GM12878 (cell line): Measurements from ENCODE around the gene PRR3. TPM values are rescaled to one million over a fixed set of nuclear protein-coding genes. Genes with fewer than 3 reads are reported as not detected.

Experiments
- ATAC-seq: fragments of 200-7000 bp; cut with Tn5 transposase; 3 replicates; pipeline ENCODE4 v1.9.1; 2020; ENCODE audit warnings: mild to moderate bottlenecking, moderate library complexity
- BruUV-seq: library from RNA; stranded (reverse); fragments of 400-500 nt; replicated peaks from 2 replicates; lab custom pipeline; 2021; lab: Mats Ljungman, UMichigan
- CTCF ChIA-PET: fragments of 300-600 bp; sonication (Branson Sonifier 250); formaldehyde crosslinking; extraction: SDS; loops from one replicate; lab custom pipeline; 2021; ENCODE audit warnings: inconsistent platforms; lab: Yijun Ruan, JAX
- POLR2A ChIA-PET: fragments of 350-600 bp; formaldehyde crosslinking; extraction: SDS; loops from one replicate; lab custom pipeline; 2021; ENCODE audit warnings: inconsistent platforms; lab: Charles Lee
- RAD21 ChIA-PET: fragments of 300-600 bp; sonication (Branson Sonifier 250); formaldehyde crosslinking; loops from one replicate; lab custom pipeline; 2023; ENCODE audit warnings: antibody characterized with exemption; ENCODE audit not compliant: unreplicated experiment; lab: Charles Lee
- SMC1A ChIA-PET: fragments of 300-600 bp; sonication (Branson Sonifier 250); formaldehyde crosslinking; loops from one replicate; lab custom pipeline; 2023; ENCODE audit not compliant: unreplicated experiment, uncharacterized antibody; lab: Charles Lee
- DNase-seq: peaks from one replicate; pipeline ENCODE4 v3.0.0-alpha.2; 2011; ENCODE audit warnings: low read depth, low spot score
- FAIRE-seq: peaks from 3 replicates; lab custom pipeline; 2011; peaks lifted over from hg19 to GRCh38; lab: Jason Lieb, UNC
- H2AFZ ChIP-seq: 2 replicates; pipeline ENCODE4 v1.6.0; 2011; ENCODE audit warnings: low read depth, low read length, control low read depth; ENCODE audit not compliant: control insufficient read depth
- H3K27ac ChIP-seq: 2 replicates; pipeline ENCODE4 v1.5.1; 2011; ENCODE audit warnings: control low read depth; ENCODE audit not compliant: control insufficient read depth, insufficient read depth
- H3K27me3 ChIP-seq, 2 experiments: replicated peaks in 1 of 2; 2 replicates each; pipeline versions ENCODE4 v1.6.0 to v1.6.1; 2011; ENCODE audit warnings: low read length in 1 of 2; ENCODE audit not compliant: control insufficient read depth in 2 of 2, insufficient read depth in 2 of 2
- H3K36me3 ChIP-seq, 2 experiments: 2 replicates each; pipeline ENCODE4 v1.5.1; 2011; ENCODE audit warnings: low read length in 1 of 2; ENCODE audit not compliant: control insufficient read depth in 2 of 2, insufficient read depth in 2 of 2
- H3K4me1 ChIP-seq: 2 replicates; pipeline ENCODE4 v1.6.1; 2011; ENCODE audit warnings: mild to moderate bottlenecking, low read length, moderate library complexity, mixed read lengths; ENCODE audit not compliant: control insufficient read depth, insufficient read depth
- H3K4me2 ChIP-seq: 2 replicates; pipeline ENCODE4 v1.6.0; 2011; ENCODE audit warnings: control low read depth; ENCODE audit not compliant: control insufficient read depth, insufficient read depth
- H3K4me3 ChIP-seq: fragments of 200-600 bp; sonication (generic); 2 replicates; pipeline ENCODE4 v1.5.1; 2016
- H3K79me2 ChIP-seq: 2 replicates; pipeline ENCODE4 v1.6.0; 2011; ENCODE audit warnings: low read length; ENCODE audit not compliant: control insufficient read depth, insufficient read depth
- H3K9ac ChIP-seq: 2 replicates; pipeline ENCODE4 v1.8.0; 2011; ENCODE audit warnings: low read length, control low read depth, mixed read lengths; ENCODE audit not compliant: control insufficient read depth, insufficient read depth
- H3K9me3 ChIP-seq: replicated peaks from 3 replicates; pipeline ENCODE4 v1.5.1; 2011; ENCODE audit warnings: mild to moderate bottlenecking, low read length; ENCODE audit not compliant: control insufficient read depth, insufficient read depth
- H4K20me1 ChIP-seq: 2 replicates; pipeline ENCODE4 v1.6.0; 2011; ENCODE audit not compliant: control insufficient read depth, insufficient read depth
- BACH1 ChIP-seq: fragments of 450-650 bp; IDR thresholded peaks from 2 replicates; pipeline ENCODE4 v1.6.1; 2017; ENCODE audit warnings: mild to moderate bottlenecking, borderline replicate concordance
- E4F1 ChIP-seq: fragments of 450-650 bp; IDR thresholded peaks from 2 replicates; pipeline ENCODE4 v1.6.1; 2018; ENCODE audit warnings: borderline replicate concordance, mild to moderate bottlenecking; ENCODE audit not compliant: partially characterized antibody
- ETV6 ChIP-seq, 2 experiments: fragments of 450-650 bp in 1 of 2; IDR thresholded peaks in 1 of 2; conservative IDR thresholded peaks in 1 of 2; 2 replicates each; pipeline ENCODE4 v1.6.1; 2014; ENCODE audit warnings: antibody characterized with exemption in 1 of 2, borderline replicate concordance in 1 of 2, low read depth in 1 of 2, mild to moderate bottlenecking in 1 of 2, moderate library complexity in 1 of 2
- IKZF2 ChIP-seq, 2 experiments: fragments of 450-650 bp; IDR thresholded peaks; 2 replicates each; pipeline ENCODE4 v1.6.1; 2017; ENCODE audit warnings: mild to moderate bottlenecking in 2 of 2, moderate library complexity in 2 of 2
- IRF4 ChIP-seq: IDR thresholded peaks from 2 replicates; pipeline ENCODE4 v1.6.1; 2011; ENCODE audit warnings: low read depth, low read length
- LARP7 ChIP-seq: fragments of 450-650 bp; IDR thresholded peaks from 2 replicates; pipeline ENCODE4 v1.6.1; 2017; ENCODE audit warnings: mild to moderate bottlenecking
- NR2F1 ChIP-seq: fragments of 450-650 bp; conservative IDR thresholded peaks from 2 replicates; pipeline ENCODE4 v1.6.1; 2017; ENCODE audit warnings: mild to moderate bottlenecking
- PKNOX1 ChIP-seq: fragments of 450-650 bp; IDR thresholded peaks from 2 replicates; pipeline ENCODE4 v1.6.1; 2016; ENCODE audit warnings: mild to moderate bottlenecking
- RBBP5 ChIP-seq: fragments of 200-600 bp; sonication (generic); conservative IDR thresholded peaks from 2 replicates; pipeline ENCODE4 v1.6.1; 2016
- SKIL ChIP-seq: fragments of 450-650 bp; IDR thresholded peaks from 2 replicates; pipeline ENCODE4 v1.6.1; 2017; ENCODE audit warnings: mild to moderate bottlenecking, low read depth, inconsistent platforms; ENCODE audit not compliant: poor library complexity, severe bottlenecking
- SREBF2 ChIP-seq: IDR thresholded peaks from 2 replicates; pipeline ENCODE4 v1.6.1; 2012; ENCODE audit warnings: mild to moderate bottlenecking, low read length
- TARDBP ChIP-seq: IDR thresholded peaks from 2 replicates; pipeline ENCODE4 v1.6.1; 2016; ENCODE audit warnings: borderline replicate concordance
- TCF3 ChIP-seq: IDR thresholded peaks from 2 replicates; pipeline ENCODE4 v1.6.1; 2012; ENCODE audit warnings: low read depth, mild to moderate bottlenecking, low read length, borderline replicate concordance; ENCODE audit not compliant: insufficient read depth
- ZBTB33 ChIP-seq: fragments of 450-650 bp; IDR thresholded peaks from 2 replicates; pipeline ENCODE4 v1.6.1; 2017; ENCODE audit warnings: mild to moderate bottlenecking
- WGBS: methylation state at CpG from one replicate; pipeline ENCODE4 v1.1.6; 2016; ENCODE audit warnings: low lambda C conversion rate; ENCODE audit not compliant: insufficient replicate concordance, insufficient coverage; ENCODE audit errors: missing lambda C conversion rate; 5-methylcytosine and 5-hydroxymethylcytosine counted together
- in situ Hi-C: fragments of 300-500 bp; cut with MboI; formaldehyde crosslinking; loops from 9 replicates; pipeline ENCODE4 v1.14.3; 2018; ENCODE audit warnings: mixed read lengths
- intact Hi-C: fragments of 100-400 bp; cut with micrococcal nuclease; formaldehyde crosslinking; loops from one replicate; pipeline ENCODE4 v1.14.2; 2022; ENCODE audit not compliant: unreplicated experiment
- polyA plus RNA-seq, 11 experiments: library from polyadenylated mRNA; depleted of rRNA in 4 of 11; unstranded in 6 of 11; stranded (reverse) in 5 of 11; fragments of >200 nt; fragmentation: Nextera tagmentation in 4 of 11; fragmentation: Illumina TruSeq in 1 of 11; extraction: Ambion mirVana in 4 of 11; extraction: Trizol in 1 of 11; gene quantifications; 1 replicate in 1 of 11; 2 replicates in 10 of 11; pipeline versions ENCODE4 v1.2.1 to v1.2.3, GENCODE V29; 2011 to 2016; ENCODE audit warnings: inconsistent platforms in 2 of 11, missing spikeins in 2 of 11, low read depth in 1 of 11
- total RNA-seq, 4 experiments: library from RNA; depleted of rRNA in 3 of 4; stranded (reverse); fragments of >200 nt in 3 of 4; fragmentation: Illumina TruSeq in 1 of 4; extraction: Trizol in 1 of 4; gene quantifications; 2 replicates each; pipeline versions ENCODE4 v1.2.1 to v1.2.3, GENCODE V29; 2013 to 2021

Gene PRR3
- total and polyA plus RNA-seq, 10 of the 15 experiments (the other 5 are each of a cell fraction or from before 2014, with no cell fraction given): 14.0 to 38.2 (median 20.5) TPM

- no peak overlapping the region for H3K4me3 ChIP-seq
- 98% methylated on average over 3 of the region's 3 CpGs for WGBS
- SMC1A ChIA-PET: no interaction called here
- no peak overlapping the region for H3K9ac ChIP-seq
- H3K9me3 ChIP-seq: no peaks in the 10 kb centered on the region
- ATAC-seq (no peak), FAIRE-seq (no peak), DNase-seq (no peak)
- H4K20me1 ChIP-seq: no peaks in the 10 kb centered on the region
- no peak overlapping the region for H2AFZ ChIP-seq
- RAD21 ChIA-PET: no interaction called here
- intact Hi-C loops: no loop called here
- peaks cover 21% of the 10 kb centered on the region for H3K79me2 ChIP-seq
- POLR2A ChIA-PET: no interaction called here
- H3K27me3 ChIP-seq: no peaks in the 10 kb centered on the region
- peaks cover 4% of the 10 kb centered on the region; the same call in 1 of the 2 replicates for H3K4me1 ChIP-seq
- CTCF ChIA-PET: no interaction called here
- no peak overlapping the region for H3K27ac ChIP-seq
- TF ChIP-seq BACH1 (no peak), NR2F1 (no peak), TCF3 (no peak), RBBP5 (no peak), TARDBP (no peak), SKIL (no peak), PKNOX1 (no peak), LARP7 (no peak), IRF4 (no peak), IKZF2 (IDR thresholded peaks at IDR 0.05) (no peak), E4F1 (no peak), SREBF2 (no peak), ZBTB33 (no peak), ETV6 (conservative IDR thresholded peaks at IDR 0.05 in 1 of 2, IDR thresholded peaks at IDR 0.05 in 1 of 2; ENCODE audit: borderline replicate concordance in 1 of 2, low read depth in 1 of 2) (no peak)
- TF ChIP-seq, all 136 proteins: peak for 0
- Histone ChIP-seq H3K36me3 (peaks cover 5% of the 10 kb centered on the region in 2 experiments; a peak in 3 of 4 replicates), H3K4me2 (no peak overlapping the region)
- BruUV-seq: no TSS peak
- in situ Hi-C loops: no loop called here
Observed at GRCh38 chr6:30560930-30561329, 3.8 kb downstream of the PRR3 start.
